ENCODE data around the gene YTHDF1. TPM values are rescaled to one million over a fixed set of nuclear protein-coding genes. Genes with fewer than 3 reads are reported as not detected.

Gene YTHDF1
- polyA plus RNA-seq, 1 donor from 2014 or later = 36.9 TPM

DNA sequence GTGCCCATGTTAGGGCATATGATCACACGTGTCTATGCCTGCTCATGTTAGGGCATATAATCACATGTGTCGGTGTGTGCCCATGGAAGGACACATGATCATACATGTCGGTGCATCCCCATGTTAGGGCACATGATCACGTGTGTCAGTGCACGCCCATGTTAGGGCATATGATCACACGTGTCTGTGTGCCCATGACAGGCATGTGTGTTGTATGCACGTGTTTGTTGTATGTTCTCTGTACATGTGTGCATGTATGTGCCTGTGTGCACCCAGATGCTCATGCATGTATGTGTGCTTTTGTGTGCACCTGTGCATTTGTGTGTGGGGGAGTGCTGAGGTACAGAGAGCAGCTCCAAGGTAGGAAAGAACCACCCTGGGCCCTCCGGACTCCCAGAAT is 29.8 kb downstream of the YTHDF1 start:
- no peak overlapping the region for H3K27ac ChIP-seq (ENCODE audit: low read length)
- H3K4me3 ChIP-seq (ENCODE audit: low read length) = no peak overlapping the region
- H3K9me3 ChIP-seq (ENCODE audit: low read length) = no peaks in the 10 kb centered on the region

GRCh38 chr20:63185215-63185796 is 30.6 kb downstream of the YTHDF1 start:
- Histone ChIP-seq H3K4me2 (ENCODE audit: low read length) (no peak overlapping the region), H2AFZ (ENCODE audit: low read depth, low read length) (no peak overlapping the region), H3K4me3 (ENCODE audit: low read length) (no peak overlapping the region), H3K9me2 (ENCODE audit: insufficient read depth, low read length) (no peaks in the 10 kb centered on the region), H3K27ac (ENCODE audit: low read length) (no peak overlapping the region), H3K79me2 (replicated peaks; ENCODE audit: insufficient read depth, low read length) (peaks cover 3% of the 10 kb centered on the region), H3K9ac (ENCODE audit: low read length) (no peak overlapping the region), H3F3A (ENCODE audit: insufficient read depth, low read length, poor library complexity, severe bottlenecking) (no peaks in the 10 kb centered on the region), H3K9me3 (ENCODE audit: low read length) (no peaks in the 10 kb centered on the region), H3K36me3 (ENCODE audit: insufficient read depth, low read length) (no peaks in the 10 kb centered on the region), H4K20me1 (ENCODE audit: insufficient read depth) (peaks cover 12% of the 10 kb centered on the region), H3K27me3 (ENCODE audit: insufficient read depth, low read depth, low read length) (no peaks in the 10 kb centered on the region)
- peak; percentile 37 for TF ChIP-seq POLR2AphosphoS5 (IDR thresholded peaks at IDR 0.05)
- no peak for TF ChIP-seq EP300 (conservative IDR thresholded peaks at IDR 0.05; ENCODE audit: poor library complexity, severe bottlenecking)
- no peak for TF ChIP-seq RAD21 (conservative IDR thresholded peaks at IDR 0.05)
- TF ChIP-seq, protein P1, sequence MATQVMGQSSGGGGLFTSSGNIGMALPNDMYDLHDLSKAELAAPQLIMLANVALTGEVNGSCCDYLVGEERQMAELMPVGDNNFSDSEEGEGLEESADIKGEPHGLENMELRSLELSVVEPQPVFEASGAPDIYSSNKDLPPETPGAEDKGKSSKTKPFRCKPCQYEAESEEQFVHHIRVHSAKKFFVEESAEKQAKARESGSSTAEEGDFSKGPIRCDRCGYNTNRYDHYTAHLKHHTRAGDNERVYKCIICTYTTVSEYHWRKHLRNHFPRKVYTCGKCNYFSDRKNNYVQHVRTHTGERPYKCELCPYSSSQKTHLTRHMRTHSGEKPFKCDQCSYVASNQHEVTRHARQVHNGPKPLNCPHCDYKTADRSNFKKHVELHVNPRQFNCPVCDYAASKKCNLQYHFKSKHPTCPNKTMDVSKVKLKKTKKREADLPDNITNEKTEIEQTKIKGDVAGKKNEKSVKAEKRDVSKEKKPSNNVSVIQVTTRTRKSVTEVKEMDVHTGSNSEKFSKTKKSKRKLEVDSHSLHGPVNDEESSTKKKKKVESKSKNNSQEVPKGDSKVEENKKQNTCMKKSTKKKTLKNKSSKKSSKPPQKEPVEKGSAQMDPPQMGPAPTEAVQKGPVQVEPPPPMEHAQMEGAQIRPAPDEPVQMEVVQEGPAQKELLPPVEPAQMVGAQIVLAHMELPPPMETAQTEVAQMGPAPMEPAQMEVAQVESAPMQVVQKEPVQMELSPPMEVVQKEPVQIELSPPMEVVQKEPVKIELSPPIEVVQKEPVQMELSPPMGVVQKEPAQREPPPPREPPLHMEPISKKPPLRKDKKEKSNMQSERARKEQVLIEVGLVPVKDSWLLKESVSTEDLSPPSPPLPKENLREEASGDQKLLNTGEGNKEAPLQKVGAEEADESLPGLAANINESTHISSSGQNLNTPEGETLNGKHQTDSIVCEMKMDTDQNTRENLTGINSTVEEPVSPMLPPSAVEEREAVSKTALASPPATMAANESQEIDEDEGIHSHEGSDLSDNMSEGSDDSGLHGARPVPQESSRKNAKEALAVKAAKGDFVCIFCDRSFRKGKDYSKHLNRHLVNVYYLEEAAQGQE (IDR thresholded peaks at IDR 0.05; ENCODE audit: borderline replicate concordance) = no peak
- TF ChIP-seq, protein P2, sequence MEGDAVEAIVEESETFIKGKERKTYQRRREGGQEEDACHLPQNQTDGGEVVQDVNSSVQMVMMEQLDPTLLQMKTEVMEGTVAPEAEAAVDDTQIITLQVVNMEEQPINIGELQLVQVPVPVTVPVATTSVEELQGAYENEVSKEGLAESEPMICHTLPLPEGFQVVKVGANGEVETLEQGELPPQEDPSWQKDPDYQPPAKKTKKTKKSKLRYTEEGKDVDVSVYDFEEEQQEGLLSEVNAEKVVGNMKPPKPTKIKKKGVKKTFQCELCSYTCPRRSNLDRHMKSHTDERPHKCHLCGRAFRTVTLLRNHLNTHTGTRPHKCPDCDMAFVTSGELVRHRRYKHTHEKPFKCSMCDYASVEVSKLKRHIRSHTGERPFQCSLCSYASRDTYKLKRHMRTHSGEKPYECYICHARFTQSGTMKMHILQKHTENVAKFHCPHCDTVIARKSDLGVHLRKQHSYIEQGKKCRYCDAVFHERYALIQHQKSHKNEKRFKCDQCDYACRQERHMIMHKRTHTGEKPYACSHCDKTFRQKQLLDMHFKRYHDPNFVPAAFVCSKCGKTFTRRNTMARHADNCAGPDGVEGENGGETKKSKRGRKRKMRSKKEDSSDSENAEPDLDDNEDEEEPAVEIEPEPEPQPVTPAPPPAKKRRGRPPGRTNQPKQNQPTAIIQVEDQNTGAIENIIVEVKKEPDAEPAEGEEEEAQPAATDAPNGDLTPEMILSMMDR (IDR thresholded peaks at IDR 0.05; ENCODE audit: poor library complexity, severe bottlenecking) = no peak

More for the DNA sequence above, 29.8 kb downstream of the YTHDF1 start:
- Histone ChIP-seq H3K9me2 (ENCODE audit: insufficient read depth, low read length) (no peaks in the 10 kb centered on the region), H3K79me2 (replicated peaks; ENCODE audit: insufficient read depth, low read length) (no peaks in the 10 kb centered on the region), H4K20me1 (ENCODE audit: insufficient read depth) (peaks cover 4% of the 10 kb centered on the region), H3K9ac (ENCODE audit: low read length) (no peak overlapping the region), H3K27me3 (ENCODE audit: insufficient read depth, low read depth, low read length) (no peaks in the 10 kb centered on the region), H3F3A (ENCODE audit: insufficient read depth, low read length, poor library complexity, severe bottlenecking) (no peaks in the 10 kb centered on the region), H2AFZ (ENCODE audit: low read depth, low read length) (no peak overlapping the region), H3K36me3 (ENCODE audit: insufficient read depth, low read length) (no peaks in the 10 kb centered on the region), H3K4me2 (ENCODE audit: low read length) (no peak overlapping the region)
- TF ChIP-seq EP300 (conservative IDR thresholded peaks at IDR 0.05; ENCODE audit: poor library complexity, severe bottlenecking) (no peak), POLR2AphosphoS5 (IDR thresholded peaks at IDR 0.05) (peak; percentile 14)

DNA sequence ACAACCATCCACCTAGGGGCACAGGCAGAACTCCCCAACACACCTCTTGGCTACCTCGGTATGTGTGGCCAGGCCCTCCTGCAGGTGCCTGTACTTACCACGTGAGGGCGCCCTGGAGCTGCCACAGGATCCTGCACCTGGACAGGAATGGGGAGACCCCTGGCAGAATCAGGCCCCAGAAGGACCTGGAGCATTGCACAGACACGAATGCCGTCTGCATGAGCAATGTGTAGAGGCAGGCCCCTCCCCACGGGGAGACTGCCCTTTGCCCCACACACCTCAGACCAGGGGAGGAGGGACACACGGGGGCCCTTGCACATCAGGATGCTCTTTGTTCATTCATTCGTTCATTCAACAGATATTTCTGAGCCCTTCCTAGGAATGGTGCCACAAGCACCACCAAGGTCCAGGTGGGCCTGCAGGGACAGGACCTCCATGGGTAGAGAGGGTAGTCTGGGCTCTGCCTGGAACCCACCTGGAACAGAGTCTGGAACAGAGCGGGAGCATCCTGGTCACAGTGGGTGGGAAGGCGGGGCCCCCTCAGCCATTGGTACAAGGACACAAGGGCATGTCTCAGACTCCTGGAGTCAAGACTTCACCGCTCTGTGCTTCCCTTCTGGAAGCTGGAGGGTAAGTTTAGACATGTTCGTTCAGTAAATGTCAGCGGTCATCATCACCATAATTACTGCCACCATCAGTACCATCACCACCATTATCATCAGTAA is 32.3 kb downstream of the YTHDF1 start:
- H3K36me3 ChIP-seq (ENCODE audit: insufficient read depth, low read length) = no peaks in the 10 kb centered on the region
- H3K27me3 ChIP-seq (ENCODE audit: insufficient read depth, low read depth, low read length) = no peaks in the 10 kb centered on the region
- peaks cover 13% of the 10 kb centered on the region for H3K79me2 ChIP-seq (replicated peaks; ENCODE audit: insufficient read depth, low read length)
- H3K4me3 ChIP-seq (ENCODE audit: low read length) = no peak overlapping the region
- no peak overlapping the region for H3K4me2 ChIP-seq (ENCODE audit: low read length)
- no peaks in the 10 kb centered on the region for H3K9me2 ChIP-seq (ENCODE audit: insufficient read depth, low read length)
- H2AFZ ChIP-seq (ENCODE audit: low read depth, low read length) = no peak overlapping the region
- TF ChIP-seq, protein P2 (IDR thresholded peaks at IDR 0.05; ENCODE audit: poor library complexity, severe bottlenecking) = peak; percentile 69
- TF ChIP-seq EZH2 (IDR thresholded peaks at IDR 0.05; ENCODE audit: borderline replicate concordance, insufficient read depth, low read length, poor library complexity, severe bottlenecking) (no peak), EP300 (conservative IDR thresholded peaks at IDR 0.05; ENCODE audit: poor library complexity, severe bottlenecking) (no peak), RAD21 (conservative IDR thresholded peaks at IDR 0.05) (peak; percentile 58), SMC3 (conservative IDR thresholded peaks at IDR 0.05; ENCODE audit: poor library complexity) (peak; percentile 63), POLR2AphosphoS5 (IDR thresholded peaks at IDR 0.05) (peak; percentile 5)
- no peaks in the 10 kb centered on the region for H3K9me3 ChIP-seq (ENCODE audit: low read length)
- no peak overlapping the region for H3K9ac ChIP-seq (ENCODE audit: low read length)
- no peak overlapping the region for H3K27ac ChIP-seq (ENCODE audit: low read length)
- H4K20me1 ChIP-seq (ENCODE audit: insufficient read depth) = peaks cover 22% of the 10 kb centered on the region
- H3F3A ChIP-seq (ENCODE audit: insufficient read depth, low read length, poor library complexity, severe bottlenecking) = no peaks in the 10 kb centered on the region

All from neural cell (in vitro differentiated cells).